Activated B cell treated with CpG ODN at 0.5 μM for 24 hours (primary cell): ENCODE results near the gene ZNF277. TPM values are rescaled to one million over a fixed set of nuclear protein-coding genes. Genes with fewer than 3 reads are reported as not detected.

Experiments used
- ATAC-seq: fragments of 200-7000 bp; cut with Tn5 transposase; one replicate; pipeline ENCODE4 v1.10.0; 2021; ENCODE audit warnings: low read depth, mild to moderate bottlenecking, moderate library complexity
- CTCF ChIA-PET: fragments of 350-600 bp; sonication (Branson Sonifier 250); formaldehyde crosslinking; loops from one replicate; lab custom pipeline; 2021; ENCODE audit warnings: antibody characterized with exemption; lab: Charles Lee
- POLR2A ChIA-PET: fragments of 350-600 bp; sonication (Branson Sonifier 250); formaldehyde crosslinking; loops from one replicate; lab custom pipeline; 2021; ENCODE audit warnings: antibody characterized with exemption; lab: Charles Lee
- DNase-seq: peaks from one replicate; pipeline ENCODE4 v3.0.0; 2022
- H3K27ac Mint-ChIP-seq: one replicate; pipeline ENCODE4 v1.8.0; 2020; ENCODE audit warnings: mixed read lengths
- H3K27me3 Mint-ChIP-seq: one replicate; pipeline ENCODE4 v1.8.0; 2021; ENCODE audit warnings: mixed read lengths
- H3K36me3 Mint-ChIP-seq: one replicate; pipeline ENCODE4 v1.8.0; 2021; ENCODE audit warnings: low read depth, mixed read lengths
- H3K4me1 Mint-ChIP-seq: one replicate; pipeline ENCODE4 v1.8.0; 2021; ENCODE audit warnings: mixed read lengths
- H3K4me3 Mint-ChIP-seq: one replicate; pipeline ENCODE4 v1.8.0; 2020; ENCODE audit warnings: mild to moderate bottlenecking, mixed read lengths
- H3K9me3 Mint-ChIP-seq: one replicate; pipeline ENCODE4 v1.8.0; 2020; ENCODE audit warnings: mixed read lengths
- intact Hi-C: fragments of 100-400 bp; cut with micrococcal nuclease; formaldehyde crosslinking; loops from one replicate; pipeline ENCODE4 v1.15.1; 2024
- total RNA-seq: library from RNA; stranded (reverse); gene quantifications from 2 replicates; pipeline ENCODE4 v1.2.3, GENCODE V29; 2022
- TF ChIP-seq, protein P1 (sequence below): fragments of 200-600 bp; IDR thresholded peaks from one replicate; pipeline ENCODE4 v1.8.0; 2022; ENCODE audit warnings: antibody characterized with exemption, mild to moderate bottlenecking

ZNF277 gene
- total RNA-seq, 1 donor from 2014 or later: 12.6 TPM

DNA sequence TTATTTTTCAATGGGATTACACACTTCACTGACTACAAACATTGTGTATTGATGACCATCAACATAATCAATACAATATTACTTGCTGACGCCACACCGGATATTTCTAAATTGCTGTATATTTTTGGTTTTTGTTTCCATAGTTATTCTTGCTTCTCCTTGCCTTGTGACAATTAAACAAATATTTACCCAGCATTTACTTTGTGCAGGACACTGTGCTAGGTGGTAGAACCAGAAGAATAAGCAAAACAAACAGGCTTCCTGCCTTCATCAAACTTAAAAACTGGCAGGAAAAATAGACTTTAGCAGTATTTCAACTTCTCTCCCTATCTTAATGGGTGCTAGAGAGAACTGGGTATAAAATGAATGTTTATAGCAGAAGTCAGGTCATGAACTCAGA lies 50.6 kb downstream of the ZNF277 start:
- Mint-ChIP-seq H3K4me1 (peaks cover 26% of the 10 kb centered on the region), H3K9me3 (no peaks in the 10 kb centered on the region), H3K36me3 (peaks cover 1% of the 10 kb centered on the region), H3K27ac (no peak overlapping the region), H3K27me3 (no peaks in the 10 kb centered on the region), H3K4me3 (no peak overlapping the region)
- intact Hi-C loops: no loop called here
- ATAC-seq: no peak
- ChIA-PET POLR2A (no interaction called here), CTCF (no interaction called here)
- no peak for DNase-seq
- TF ChIP-seq, protein P1, sequence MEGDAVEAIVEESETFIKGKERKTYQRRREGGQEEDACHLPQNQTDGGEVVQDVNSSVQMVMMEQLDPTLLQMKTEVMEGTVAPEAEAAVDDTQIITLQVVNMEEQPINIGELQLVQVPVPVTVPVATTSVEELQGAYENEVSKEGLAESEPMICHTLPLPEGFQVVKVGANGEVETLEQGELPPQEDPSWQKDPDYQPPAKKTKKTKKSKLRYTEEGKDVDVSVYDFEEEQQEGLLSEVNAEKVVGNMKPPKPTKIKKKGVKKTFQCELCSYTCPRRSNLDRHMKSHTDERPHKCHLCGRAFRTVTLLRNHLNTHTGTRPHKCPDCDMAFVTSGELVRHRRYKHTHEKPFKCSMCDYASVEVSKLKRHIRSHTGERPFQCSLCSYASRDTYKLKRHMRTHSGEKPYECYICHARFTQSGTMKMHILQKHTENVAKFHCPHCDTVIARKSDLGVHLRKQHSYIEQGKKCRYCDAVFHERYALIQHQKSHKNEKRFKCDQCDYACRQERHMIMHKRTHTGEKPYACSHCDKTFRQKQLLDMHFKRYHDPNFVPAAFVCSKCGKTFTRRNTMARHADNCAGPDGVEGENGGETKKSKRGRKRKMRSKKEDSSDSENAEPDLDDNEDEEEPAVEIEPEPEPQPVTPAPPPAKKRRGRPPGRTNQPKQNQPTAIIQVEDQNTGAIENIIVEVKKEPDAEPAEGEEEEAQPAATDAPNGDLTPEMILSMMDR: no peak

DNA sequence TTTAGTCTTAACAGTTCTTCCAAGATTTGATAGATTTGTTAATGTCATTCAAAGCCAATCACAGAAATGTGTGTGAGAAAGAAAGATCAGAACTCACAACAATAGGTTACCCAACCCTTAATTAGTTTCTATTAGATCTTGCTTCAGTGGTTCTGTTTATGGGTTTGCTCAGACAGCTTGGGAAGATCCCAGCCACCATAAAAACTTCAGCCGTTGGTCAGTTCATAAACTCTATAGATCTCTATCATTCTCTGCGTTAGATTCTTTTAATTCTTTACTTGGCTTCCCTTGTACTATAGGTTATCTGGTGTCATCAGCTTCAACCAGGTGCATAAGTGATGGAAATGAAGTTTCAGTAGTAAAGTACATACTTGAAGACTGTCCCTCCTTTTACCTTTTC lies 54.4 kb downstream of the ZNF277 start:
- TF ChIP-seq, protein P1: no peak
- Mint-ChIP-seq H3K27ac (no peak overlapping the region), H3K27me3 (no peaks in the 10 kb centered on the region), H3K36me3 (peaks cover 1% of the 10 kb centered on the region), H3K4me1 (peaks cover 20% of the 10 kb centered on the region), H3K9me3 (no peaks in the 10 kb centered on the region), H3K4me3 (no peak overlapping the region)
- ChIA-PET CTCF (no interaction called here), POLR2A (no interaction called here)
- ATAC-seq: no peak
- intact Hi-C loops: no loop called here
- DNase-seq: no peak

DNA sequence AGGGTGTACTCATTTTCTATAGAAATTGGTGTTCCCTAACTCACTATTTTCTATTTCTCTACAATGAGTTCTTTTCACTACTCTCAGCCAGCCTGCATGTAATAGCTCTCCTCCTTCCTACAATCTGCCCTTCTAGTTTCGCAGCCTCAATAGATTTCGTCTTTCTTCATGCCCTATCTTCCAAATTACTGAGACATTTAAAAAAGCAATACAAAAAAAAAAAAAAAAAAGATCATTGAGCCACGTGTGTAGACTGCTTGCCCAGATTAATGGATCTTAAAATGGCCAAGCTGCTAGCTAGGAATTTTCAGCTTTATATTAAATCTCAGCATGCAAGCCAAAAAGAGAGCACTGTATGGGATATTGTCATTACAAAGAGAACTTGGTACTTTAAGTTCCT lies 55.5 kb downstream of the ZNF277 start:
- DNase-seq (no peak), ATAC-seq (no peak)
- Mint-ChIP-seq H3K4me3 (no peak overlapping the region), H3K36me3 (peaks cover 1% of the 10 kb centered on the region), H3K4me1 (peaks cover 26% of the 10 kb centered on the region), H3K27me3 (no peaks in the 10 kb centered on the region), H3K27ac (no peak overlapping the region), H3K9me3 (no peaks in the 10 kb centered on the region)
- ChIA-PET POLR2A (no interaction called here), CTCF (no interaction called here)
- intact Hi-C loops: no loop called here
- TF ChIP-seq, protein P1: no peak

DNA sequence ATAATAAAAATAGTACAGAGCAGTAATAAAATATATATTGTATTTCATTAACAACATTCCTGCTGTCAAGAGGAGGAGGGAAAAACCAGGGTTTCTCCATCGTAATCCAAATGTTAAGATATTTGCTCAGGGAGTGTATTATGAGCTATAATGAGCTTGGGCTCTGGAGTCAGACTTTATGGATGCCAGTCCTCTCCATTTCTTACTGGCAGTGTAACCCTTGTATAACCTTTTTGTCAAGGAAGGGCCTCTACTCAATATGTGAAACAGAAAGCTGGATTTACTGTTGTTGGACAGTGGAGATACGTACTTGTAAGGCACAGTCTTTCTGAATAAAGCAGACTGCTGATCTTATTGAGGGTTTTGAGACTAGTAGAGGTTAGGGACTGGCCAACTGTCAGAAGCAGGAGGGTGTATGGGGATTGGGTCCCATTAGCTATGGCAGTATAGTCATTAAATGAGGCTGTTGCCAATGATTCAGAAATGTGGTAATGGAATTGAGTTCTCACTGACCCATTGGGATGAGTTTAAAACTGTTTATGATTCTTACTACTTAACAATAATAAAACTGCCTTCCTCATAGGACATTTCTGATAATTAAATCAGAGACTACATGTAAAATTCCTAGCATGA lies 56.5 kb downstream of the ZNF277 start:
- H3K4me1 Mint-ChIP-seq: peaks cover 24% of the 10 kb centered on the region
- no peaks in the 10 kb centered on the region for H3K9me3 Mint-ChIP-seq

DNA sequence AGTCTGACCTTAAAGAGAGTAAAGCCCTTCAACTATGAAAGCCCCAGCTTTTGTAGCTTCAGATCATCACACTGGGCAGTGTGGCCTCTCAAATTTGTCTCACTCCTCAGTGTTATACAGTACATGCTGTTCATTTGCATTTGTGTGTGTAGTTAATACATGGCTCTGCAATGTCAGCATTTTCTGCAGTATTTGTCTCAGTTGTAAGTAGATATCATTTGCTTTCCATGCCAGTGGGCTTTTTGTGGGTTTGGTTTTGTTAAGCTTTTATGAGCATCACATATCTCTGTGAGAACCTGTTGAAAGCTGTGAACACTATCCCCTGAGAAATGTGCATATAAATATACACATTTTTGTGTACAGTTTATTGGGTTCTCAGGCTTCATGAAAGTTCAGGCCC lies 57.0 kb downstream of the ZNF277 start:
- ChIA-PET POLR2A (interaction anchor here (0.6 kb wide), 1 partner anchor 58 kb away, joined by 3 read pairs; no protein-coding TSS in a partner anchor), CTCF (no interaction called here)
- no peak overlapping the region for H3K4me3 Mint-ChIP-seq
- peaks cover 24% of the 10 kb centered on the region for H3K4me1 Mint-ChIP-seq
- H3K27ac Mint-ChIP-seq: no peak overlapping the region
- TF ChIP-seq, protein P1: no peak
- intact Hi-C loops: no loop called here
- peaks cover 1% of the 10 kb centered on the region for H3K36me3 Mint-ChIP-seq
- H3K27me3 Mint-ChIP-seq: no peaks in the 10 kb centered on the region
- no peaks in the 10 kb centered on the region for H3K9me3 Mint-ChIP-seq
- DNase-seq (no peak), ATAC-seq (no peak)

More for the DNA sequence above, 56.5 kb downstream of the ZNF277 start:
- Mint-ChIP-seq H3K27ac (no peak overlapping the region), H3K27me3 (no peaks in the 10 kb centered on the region), H3K36me3 (peaks cover 1% of the 10 kb centered on the region), H3K4me3 (no peak overlapping the region)
- ChIA-PET POLR2A (no interaction called here), CTCF (no interaction called here)
- TF ChIP-seq, protein P1: no peak
- no peak for ATAC-seq
- intact Hi-C loops: no loop called here
- no peak for DNase-seq
